ENCODE data around the gene NQO2. TPM values are rescaled to one million over a fixed set of nuclear protein-coding genes. Genes with fewer than 3 reads are reported as not detected.

The NQO2 gene
- total and polyA plus RNA-seq, 2 of the 13 experiments (the other 11 are each of a cell fraction or from before 2014, with no cell fraction given) = 32.2 to 56.5 TPM

GRCh38 chr6:3011592-3011991, 11.9 kb downstream of the NQO2 start:
- Histone ChIP-seq H3K36me3 (replicated peaks in 1 of 2; ENCODE audit: control insufficient read depth in 1 of 2, insufficient read depth in 2 of 2, low read length in 2 of 2) (peaks cover 27 to 62% of the 10 kb centered on the region in 2 experiments), H3K4me1 (ENCODE audit: insufficient read depth, low read length) (peaks cover 27% of the 10 kb centered on the region), H2AFZ (ENCODE audit: low read length) (no peak overlapping the region), H3K27me3 (ENCODE audit: control insufficient read depth in 1 of 2, insufficient read depth in 2 of 2, low read length in 2 of 2) (no peaks in the 10 kb centered on the region), H4K20me1 (ENCODE audit: insufficient read depth, low read length) (no peaks in the 10 kb centered on the region), H3K27ac (ENCODE audit: extremely low read length, insufficient read depth, low read length) (no peak overlapping the region), H3K4me2 (ENCODE audit: low read depth, low read length) (no peak overlapping the region), H3K9me3 (ENCODE audit: low read length) (peaks cover 16% of the 10 kb centered on the region), H3K4me3 (replicated peaks in 1 of 3; ENCODE audit: insufficient read depth in 1 of 3, low read depth in 2 of 3, low read length in 3 of 3) (no peak overlapping the region), H3K9ac (ENCODE audit: insufficient read depth, low read depth, low read length) (no peak overlapping the region), H3K79me2 (ENCODE audit: insufficient read depth, low read length) (no peaks in the 10 kb centered on the region)
- no TSS peak for BruUV-seq (replicated peaks)
- intact Hi-C loops (cut with micrococcal nuclease; ENCODE audit: unreplicated experiment) = no loop called here
- ChIA-PET POLR2A (interaction anchor here (2.5 to 3.1 kb wide), 2 partner anchors 11 to 42 kb away, joined by 11 to 15 read pairs; partner anchors contain the start of gene NQO2), CTCF (ENCODE audit: low intra/inter-chr PET ratio, low total read pairs) (no interaction called here)
- FAIRE-seq = no peak
- in situ Hi-C loops (cut with HindIII; ENCODE audit: extremely low pct_ligation_motif_present, low pct_unique_long_range_greater_than_20kb) = no loop called here
- no peak for ATAC-seq
- DNase-seq (ENCODE audit: low spot score) = no peak
- TF ChIP-seq ZNF574 (CRISPR knock-in tag; IDR thresholded peaks at IDR 0.05) = no peak
- peak; percentile 23; the same call in 1 of the 2 replicates for TF ChIP-seq NCOR1 (IDR thresholded peaks at IDR 0.05; ENCODE audit: borderline replicate concordance, low read length)
- TF ChIP-seq RAD51 (IDR thresholded peaks at IDR 0.05; ENCODE audit: borderline replicate concordance) = no peak
- TF ChIP-seq HNRNPLL (IDR thresholded peaks at IDR 0.05; ENCODE audit: low read depth, low read length, poor library complexity, severe bottlenecking) = no peak
- TF ChIP-seq ZNF564 (CRISPR knock-in tag; IDR thresholded peaks at IDR 0.05) = no peak
- TF ChIP-seq ZFP37 (CRISPR knock-in tag; IDR thresholded peaks at IDR 0.05; ENCODE audit: borderline replicate concordance) = no peak
- no peak for TF ChIP-seq ZNF777 (CRISPR knock-in tag; IDR thresholded peaks at IDR 0.05)
- TF ChIP-seq ZNF280D (CRISPR knock-in tag; IDR thresholded peaks at IDR 0.05) = 0 out of 2 replicates have a peak, but pooled peaks have one; percentile 27
- peak; percentile 100 for TF ChIP-seq ZNF136 (CRISPR knock-in tag; IDR thresholded peaks at IDR 0.05; ENCODE audit: low read depth)
- TF ChIP-seq MEF2D (CRISPR knock-in tag; IDR thresholded peaks at IDR 0.05) = no peak
